ENCODE results near the gene GAGE1.
"Not testable (repeated sequence)": the region's sequence is repeated elsewhere in the genome, so short reads cannot be mapped to it uniquely, and the experiment has no call there.

The GAGE1 gene

GRCh38 chrX:49598720-49599119 lies at the start of gene GAGE1:
GAGE1 (plus strand) TSS chrX:49599020; CDS start chrX:49600175, 1,155 bp downstream.
- DNase-seq: not testable (repeated sequence)

- DNase-seq: not testable (repeated sequence)
Observed at GRCh38 chrX:49550989-49551388, 47.8 kb upstream of the GAGE1 start, which contains the start of gene GAGE12E. GAGE12E (plus strand) TSS chrX:49551289; CDS start chrX:49552444, 1,155 bp downstream.

GRCh38 chrX:49560542-49560941 lies 38.3 kb upstream of the GAGE1 start, which contains the start of gene GAGE12F:
GAGE12F (plus strand) TSS chrX:49560842; CDS start chrX:49561997, 1,155 bp downstream.
- not testable (repeated sequence) for DNase-seq

- not testable (repeated sequence) for DNase-seq
Observed at GRCh38 chrX:49568728-49569127, 30.1 kb upstream of the GAGE1 start.

- DNase-seq: not testable (repeated sequence)
Observed at GRCh38 chrX:49569152-49569551, 29.7 kb upstream of the GAGE1 start.

- DNase-seq: not testable (repeated sequence)
Observed at GRCh38 chrX:49570100-49570499, 28.7 kb upstream of the GAGE1 start, which contains the start of gene GAGE12G. GAGE12G (plus strand) TSS chrX:49570400; CDS start chrX:49571555, 1,155 bp downstream.

GRCh38 chrX:49579649-49580048 lies 19.2 kb upstream of the GAGE1 start, which contains the start of gene GAGE12H:
GAGE12H (plus strand) TSS chrX:49579949; CDS start chrX:49581104, 1,155 bp downstream.
- not testable (repeated sequence) for DNase-seq

- not testable (repeated sequence) for DNase-seq
Observed at GRCh38 chrX:49589196-49589595, 9.6 kb upstream of the GAGE1 start, which contains the start of gene GAGE2A. GAGE2A (plus strand) TSS chrX:49589496; CDS start chrX:49590651, 1,155 bp downstream.

GRCh38 chrX:49589769-49590478 lies 8.9 kb upstream of the GAGE1 start:
- DNase-seq: not testable (repeated sequence)

- not testable (repeated sequence) for DNase-seq
Observed at GRCh38 chrX:49590488-49590887, 8.3 kb upstream of the GAGE1 start.

GRCh38 chrX:49610718-49611310 lies 12.0 kb downstream of the GAGE1 start:
- no peak for DNase-seq

GRCh38 chrX:49618574-49618973 lies 19.8 kb downstream of the GAGE1 start:
- no peak for DNase-seq

GRCh38 chrX:49627086-49627777 lies 28.4 kb downstream of the GAGE1 start:
- DNase-seq: no peak

- no peak for DNase-seq
Observed at GRCh38 chrX:49644991-49645637, 46.3 kb downstream of the GAGE1 start.

- no peak for DNase-seq
Observed at GRCh38 chrX:49656533-49656932, 57.7 kb downstream of the GAGE1 start.

All from NCI-H1105 treated with DMSO at 0.1 percent for 48 hours (cell line).